Mammary epithelial cell (primary cell): ENCODE measurements around the gene CMYA5.

Source experiments
- CTCF ChIP-seq, 2 donors: IDR thresholded peaks in 1 of 2; conservative IDR thresholded peaks in 1 of 2; 2 replicates each; pipeline ENCODE4 v1.5.1; 2011 to 2012; ENCODE audit warnings: inconsistent platforms in 2 of 2, low read length in 2 of 2, mild to moderate bottlenecking in 2 of 2, control low read depth in 1 of 2, low read depth in 1 of 2; ENCODE audit not compliant: insufficient read depth in 1 of 2; ENCODE audit errors: extremely low read depth in 1 of 2
- EZH2 ChIP-seq: IDR thresholded peaks from 2 replicates; pipeline ENCODE4 v1.6.1; 2012; ENCODE audit warnings: low read length, inconsistent platforms, borderline replicate concordance

- TF ChIP-seq CTCF (conservative IDR thresholded peaks at IDR 0.05 in 1 of 2, IDR thresholded peaks at IDR 0.05 in 1 of 2; ENCODE audit: extremely low read depth in 1 of 2, insufficient read depth in 1 of 2, low read depth in 1 of 2, low read length in 2 of 2) (no peak), EZH2 (no peak)
Measured at GRCh38 chr5:79689541-79690466, at the start of gene CMYA5.
